ENCODE data around the gene FGD5. TPM values are rescaled to one million over a fixed set of nuclear protein-coding genes. Genes with fewer than 3 reads are reported as not detected.

Gene FGD5
- total RNA-seq, 2 donors from 2014 or later, result 15.3 to 17.0 TPM

DNA sequence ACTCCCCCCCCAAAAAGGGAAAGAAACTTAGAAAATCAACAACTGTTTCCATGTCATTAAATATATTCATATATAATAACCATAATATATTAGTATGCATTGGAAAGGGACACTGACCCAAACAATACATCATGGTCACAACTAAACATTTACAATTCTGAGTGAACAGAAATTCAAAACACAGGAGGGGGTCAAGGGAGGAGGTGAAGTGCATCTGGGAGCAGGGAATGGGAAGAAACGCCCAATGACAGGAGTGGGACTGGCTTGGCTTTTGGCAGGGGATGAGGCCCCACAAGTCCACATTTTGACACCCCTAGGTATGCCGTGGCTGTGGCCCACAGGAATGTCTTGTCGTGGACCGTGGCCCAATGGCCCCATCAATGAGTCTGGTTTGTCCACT, 41.1 kb downstream of the FGD5 start:
- H3K4me1 Mint-ChIP-seq, result peaks cover 20% of the 10 kb centered on the region
- Histone ChIP-seq H3K36me3 (ENCODE audit: control insufficient read depth, insufficient read depth, low read length) (no peaks in the 10 kb centered on the region), H3K4me3 (ENCODE audit: low read length) (no peak overlapping the region), H3K9ac (ENCODE audit: extremely low read depth, low read length, poor library complexity, severe bottlenecking) (no peak overlapping the region), H3K9me3 (ENCODE audit: control insufficient read depth, low read length) (no peaks in the 10 kb centered on the region), H3K4me1 (ENCODE audit: control insufficient read depth, insufficient read depth, low read length) (no peaks in the 10 kb centered on the region), H3K27ac (ENCODE audit: low read depth, low read length) (no peak overlapping the region), H3K27me3 (ENCODE audit: control insufficient read depth, insufficient read depth, low read length, poor library complexity, severe bottlenecking) (no peaks in the 10 kb centered on the region)
- DNase-seq, result no peak
- no peak overlapping the region for H3K4me3 Mint-ChIP-seq
- no peaks in the 10 kb centered on the region for H3K27me3 Mint-ChIP-seq (ENCODE audit: insufficient read depth)
- 91 to 95% methylated on average over 3 to 4 of the region's 4 CpGs for WGBS, 2 experiments (ENCODE audit: insufficient coverage in 1 of 2, insufficient read length in 1 of 2)
- H3K27ac Mint-ChIP-seq, result no peak overlapping the region
- no peak for TF ChIP-seq CTCF (conservative IDR thresholded peaks at IDR 0.05)
- peaks cover 13% of the 10 kb centered on the region for H3K9me3 Mint-ChIP-seq
- no peaks in the 10 kb centered on the region for H3K36me3 Mint-ChIP-seq (ENCODE audit: low read depth)

DNA sequence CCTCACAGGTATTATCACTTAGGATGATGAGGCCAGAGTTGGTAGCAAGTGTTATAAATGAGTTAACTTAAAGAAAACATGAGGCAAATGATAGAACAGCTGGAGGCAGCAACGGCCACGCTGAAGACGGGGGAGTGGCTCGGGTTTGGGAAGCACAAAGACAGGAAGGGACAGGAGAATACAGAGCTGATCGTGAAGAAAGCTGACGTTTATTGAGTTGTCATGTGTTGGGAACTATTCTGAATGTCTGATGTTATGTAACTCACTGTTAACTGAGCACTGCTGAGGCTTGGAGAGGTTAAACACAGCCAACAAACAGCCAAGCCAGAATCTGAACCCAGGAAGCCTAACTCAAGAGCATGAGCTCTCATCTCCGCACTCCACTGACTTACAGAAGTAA, 42.3 kb downstream of the FGD5 start:
- no peaks in the 10 kb centered on the region for H3K27me3 ChIP-seq (ENCODE audit: control insufficient read depth, insufficient read depth, low read length, poor library complexity, severe bottlenecking)
- Mint-ChIP-seq H3K27ac (no peak overlapping the region), H3K4me1 (peaks cover 20% of the 10 kb centered on the region), H3K36me3 (ENCODE audit: low read depth) (no peaks in the 10 kb centered on the region), H3K4me3 (no peak overlapping the region), H3K27me3 (ENCODE audit: insufficient read depth) (no peaks in the 10 kb centered on the region), H3K9me3 (peaks cover 7% of the 10 kb centered on the region)
- no peaks in the 10 kb centered on the region for H3K36me3 ChIP-seq (ENCODE audit: control insufficient read depth, insufficient read depth, low read length)
- H3K4me1 ChIP-seq (ENCODE audit: control insufficient read depth, insufficient read depth, low read length), result no peaks in the 10 kb centered on the region
- no peak overlapping the region for H3K4me3 ChIP-seq (ENCODE audit: low read length)
- no peak for TF ChIP-seq CTCF (conservative IDR thresholded peaks at IDR 0.05)
- H3K9me3 ChIP-seq (ENCODE audit: control insufficient read depth, low read length), result no peaks in the 10 kb centered on the region
- H3K27ac ChIP-seq (ENCODE audit: low read depth, low read length), result no peak overlapping the region
- WGBS, 2 experiments (ENCODE audit: insufficient coverage in 1 of 2, insufficient read length in 1 of 2), result 63 to 70% methylated on average over 6 to 7 of the region's 7 CpGs
- DNase-seq, result no peak
- H3K9ac ChIP-seq (ENCODE audit: extremely low read depth, low read length, poor library complexity, severe bottlenecking), result no peak overlapping the region

- no peak overlapping the region for H3K4me3 Mint-ChIP-seq
- Histone ChIP-seq H3K9ac (ENCODE audit: extremely low read depth, low read length, poor library complexity, severe bottlenecking) (no peak overlapping the region), H3K27me3 (ENCODE audit: control insufficient read depth, insufficient read depth, low read length, poor library complexity, severe bottlenecking) (no peaks in the 10 kb centered on the region), H3K4me3 (ENCODE audit: low read length) (no peak overlapping the region), H3K4me1 (ENCODE audit: control insufficient read depth, insufficient read depth, low read length) (no peaks in the 10 kb centered on the region), H3K27ac (ENCODE audit: low read depth, low read length) (no peak overlapping the region), H3K9me3 (ENCODE audit: control insufficient read depth, low read length) (no peaks in the 10 kb centered on the region), H3K36me3 (ENCODE audit: control insufficient read depth, insufficient read depth, low read length) (no peaks in the 10 kb centered on the region)
- 89 to 95% methylated on average over 4 to 8 of the region's 8 CpGs for WGBS, 2 experiments (ENCODE audit: insufficient coverage in 1 of 2, insufficient read length in 1 of 2)
- no peak for TF ChIP-seq CTCF (conservative IDR thresholded peaks at IDR 0.05)
- peaks cover 2% of the 10 kb centered on the region for H3K9me3 Mint-ChIP-seq
- peaks cover 20% of the 10 kb centered on the region for H3K4me1 Mint-ChIP-seq
- H3K27ac Mint-ChIP-seq, result no peak overlapping the region
- DNase-seq, result no peak
- no peaks in the 10 kb centered on the region for H3K36me3 Mint-ChIP-seq (ENCODE audit: low read depth)
- H3K27me3 Mint-ChIP-seq (ENCODE audit: insufficient read depth), result no peaks in the 10 kb centered on the region
These were observed 42.9 kb downstream of the FGD5 start for GRCh38 chr3:14861446-14862302.
